ENCODE measurements around the gene ALDOA.
A peak's percentile ranks its signal among the peaks of the same experiment; 100 is the strongest.

The ALDOA gene

DNA sequence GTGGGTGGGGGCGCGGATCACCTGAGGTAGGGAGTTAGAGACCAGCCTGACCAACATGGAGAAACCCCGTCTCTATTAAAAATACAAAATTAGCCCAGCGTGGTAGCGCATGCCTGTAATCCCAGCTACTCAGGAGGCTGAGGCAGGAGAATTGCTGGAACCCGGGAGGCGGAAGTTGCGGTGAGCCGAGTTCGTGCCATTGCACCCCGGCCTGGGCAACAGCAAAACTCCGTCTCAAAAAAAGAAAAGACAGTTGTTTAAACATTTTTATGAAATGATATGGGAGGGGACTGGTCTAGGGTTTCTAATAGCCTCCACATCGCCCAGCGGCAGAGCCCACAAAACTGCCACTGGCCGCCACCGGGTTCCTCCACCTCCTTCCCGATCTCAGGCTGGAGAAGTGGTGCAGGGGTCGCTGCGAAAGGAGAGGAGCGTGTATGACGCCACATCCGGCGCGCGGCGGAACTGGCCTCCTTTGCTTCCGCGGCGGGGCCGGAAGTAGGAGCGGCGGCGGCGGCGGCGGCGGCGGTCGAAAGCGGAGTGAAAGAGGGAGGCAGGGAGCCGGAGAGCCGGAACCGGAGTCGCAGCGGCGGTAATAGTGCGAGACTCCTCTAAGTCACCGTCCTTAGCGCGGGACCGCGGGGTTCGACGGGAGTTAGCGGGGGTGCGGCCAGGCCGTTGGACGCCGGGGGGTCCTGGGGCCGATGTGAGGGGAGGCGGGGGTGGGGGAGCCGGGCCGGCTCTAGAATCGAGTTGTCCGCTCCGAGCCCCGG is 10.1 kb downstream of the ALDOA start, which contains the start of gene PPP4C:
PPP4C (plus strand) TSS at position 492 of the 773 bp plus-strand sequence. CDS start 384 bp downstream, outside the sequence.
- peaks cover 26% of the 10 kb centered on the region for H3K36me3 Mint-ChIP-seq
- H3K9me3 Mint-ChIP-seq, result no peaks in the 10 kb centered on the region
- peak; percentile 95 for ATAC-seq
- peak within 1 kb of the TSS; percentile 80 for H3K4me3 Mint-ChIP-seq
- peak within 1 kb of the TSS; percentile 85 for H3K27ac Mint-ChIP-seq
- peaks cover 34% of the 10 kb centered on the region for H3K4me1 Mint-ChIP-seq
- H3K27me3 Mint-ChIP-seq, result no peaks in the 10 kb centered on the region

DNA sequence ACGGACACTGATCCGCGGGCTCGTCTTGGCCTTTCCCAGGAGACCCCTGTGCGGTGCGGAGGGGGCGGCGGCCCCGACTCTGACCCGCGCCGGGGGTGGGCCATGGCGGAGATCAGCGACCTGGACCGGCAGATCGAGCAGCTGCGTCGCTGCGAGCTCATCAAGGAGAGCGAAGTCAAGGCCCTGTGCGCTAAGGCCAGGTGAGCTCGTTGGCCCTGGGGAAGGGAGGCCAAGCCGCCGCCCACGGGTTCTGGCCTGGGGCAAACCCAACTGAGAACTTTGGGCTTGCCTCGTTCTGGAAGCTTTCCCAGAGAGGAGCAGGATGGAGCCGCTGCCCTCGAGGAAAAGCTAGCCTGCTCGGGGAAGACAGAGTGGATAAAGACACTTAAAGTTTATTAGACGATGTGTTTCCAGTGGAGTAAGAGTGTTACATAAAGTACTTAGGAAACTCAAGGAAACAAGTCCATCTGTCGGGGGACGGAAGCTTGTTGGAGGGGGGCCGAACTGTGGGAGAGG is 10.8 kb downstream of the ALDOA start:
- Mint-ChIP-seq H3K4me3 (peak overlapping the region; percentile 80), H3K9me3 (no peaks in the 10 kb centered on the region), H3K27ac (peak overlapping the region; percentile 85), H3K27me3 (no peaks in the 10 kb centered on the region), H3K36me3 (peaks cover 26% of the 10 kb centered on the region), H3K4me1 (peaks cover 34% of the 10 kb centered on the region)
- ATAC-seq, result peak; percentile 71

DNA sequence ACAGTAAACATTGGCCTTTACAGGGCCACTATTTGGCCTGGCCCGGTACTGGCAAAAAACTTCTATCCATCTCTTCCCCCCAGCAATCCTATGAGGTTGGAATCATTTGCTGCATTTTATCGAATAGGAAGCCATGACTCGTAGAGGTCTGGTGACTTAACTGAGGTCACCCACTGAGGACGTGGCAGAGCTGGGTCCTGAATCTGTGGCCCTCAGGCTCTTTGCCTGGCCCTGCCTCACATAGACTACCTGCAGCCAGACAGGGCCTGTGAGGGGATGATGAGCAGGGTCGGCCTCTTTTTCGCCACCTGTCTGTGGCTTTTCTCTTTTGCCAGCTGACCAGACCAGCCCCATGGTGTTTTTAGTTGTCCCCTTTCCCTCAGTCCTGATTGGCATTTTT is 12.1 kb downstream of the ALDOA start:
- Mint-ChIP-seq H3K4me1 (peaks cover 40% of the 10 kb centered on the region), H3K4me3 (no peak overlapping the region), H3K27ac (no peak overlapping the region), H3K9me3 (no peaks in the 10 kb centered on the region), H3K36me3 (peaks cover 31% of the 10 kb centered on the region), H3K27me3 (no peaks in the 10 kb centered on the region)
- no peak for ATAC-seq

DNA sequence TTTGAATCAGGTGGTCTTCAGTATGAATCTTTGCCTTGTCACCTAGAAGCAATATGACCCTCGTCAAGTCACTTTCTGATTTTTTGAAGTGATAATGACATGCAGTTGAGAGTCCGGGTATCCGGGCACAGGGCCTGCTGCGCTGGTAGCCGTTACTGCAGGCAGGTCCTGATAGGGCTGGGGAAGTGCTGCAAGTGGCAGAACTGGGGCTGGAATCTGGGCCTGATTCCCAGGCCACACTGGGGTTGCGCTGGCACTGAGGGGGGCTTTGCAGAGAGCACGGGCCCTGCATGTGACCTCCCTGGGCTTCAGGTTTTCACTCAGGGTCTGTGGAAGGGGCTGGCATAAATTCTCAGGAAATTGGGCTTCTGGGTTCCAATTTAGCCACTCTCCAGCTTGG is 13.2 kb downstream of the ALDOA start:
- ATAC-seq, result no peak
- Mint-ChIP-seq H3K27me3 (no peaks in the 10 kb centered on the region), H3K9me3 (no peaks in the 10 kb centered on the region), H3K36me3 (peaks cover 38% of the 10 kb centered on the region), H3K27ac (no peak overlapping the region), H3K4me1 (peaks cover 44% of the 10 kb centered on the region), H3K4me3 (no peak overlapping the region)

DNA sequence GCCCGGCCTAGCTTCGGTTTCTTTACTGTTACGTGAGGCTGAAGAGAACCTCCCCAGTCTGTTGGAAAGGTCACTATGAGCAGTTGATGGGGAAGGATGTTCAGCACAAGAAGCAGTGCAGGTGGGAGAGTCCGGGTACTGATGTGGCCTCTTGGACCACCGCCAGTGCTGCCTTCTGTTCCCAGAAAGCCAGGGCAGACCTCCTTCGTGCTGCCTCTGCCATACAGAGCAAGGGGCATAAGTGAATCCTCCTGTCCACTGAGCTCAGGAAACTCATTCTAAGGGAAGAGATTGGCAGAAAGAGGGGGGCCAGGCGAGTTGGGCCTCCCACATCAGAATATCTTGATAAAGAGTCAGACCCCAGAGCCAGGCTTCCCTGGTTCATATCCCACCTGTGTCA is 13.9 kb downstream of the ALDOA start:
- Mint-ChIP-seq H3K27ac (no peak overlapping the region), H3K9me3 (no peaks in the 10 kb centered on the region), H3K4me1 (peaks cover 42% of the 10 kb centered on the region), H3K27me3 (no peaks in the 10 kb centered on the region), H3K4me3 (no peak overlapping the region), H3K36me3 (peaks cover 38% of the 10 kb centered on the region)
- ATAC-seq, result no peak

DNA sequence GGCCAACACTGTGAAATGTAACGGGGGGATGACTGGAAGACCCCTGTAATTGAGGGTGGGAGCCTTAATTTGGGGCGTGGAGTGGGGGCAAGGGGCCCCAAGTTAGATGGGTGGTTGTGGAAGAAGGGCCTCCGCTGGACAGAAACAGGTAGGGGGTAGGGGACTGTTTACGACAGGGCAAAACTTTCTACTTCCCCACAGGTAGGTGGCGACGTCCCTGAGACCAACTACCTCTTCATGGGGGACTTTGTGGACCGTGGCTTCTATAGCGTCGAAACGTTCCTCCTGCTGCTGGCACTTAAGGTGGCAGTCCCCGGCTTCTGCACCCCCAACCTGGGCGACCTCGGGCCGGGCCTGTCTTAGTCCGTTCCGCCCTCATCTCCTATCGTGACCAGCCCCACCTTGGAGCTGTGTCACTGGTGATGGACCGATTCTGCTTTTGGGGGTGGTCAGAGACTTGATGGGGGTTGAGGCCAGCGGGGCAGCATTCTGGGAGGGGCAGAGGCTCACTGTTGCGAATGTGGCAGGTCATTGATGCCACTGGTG is 17.1 kb downstream of the ALDOA start:
- Mint-ChIP-seq H3K27me3 (no peaks in the 10 kb centered on the region), H3K4me3 (no peak overlapping the region), H3K36me3 (peaks cover 42% of the 10 kb centered on the region), H3K9me3 (no peaks in the 10 kb centered on the region), H3K4me1 (peaks cover 34% of the 10 kb centered on the region), H3K27ac (no peak overlapping the region)
- no peak for ATAC-seq

DNA sequence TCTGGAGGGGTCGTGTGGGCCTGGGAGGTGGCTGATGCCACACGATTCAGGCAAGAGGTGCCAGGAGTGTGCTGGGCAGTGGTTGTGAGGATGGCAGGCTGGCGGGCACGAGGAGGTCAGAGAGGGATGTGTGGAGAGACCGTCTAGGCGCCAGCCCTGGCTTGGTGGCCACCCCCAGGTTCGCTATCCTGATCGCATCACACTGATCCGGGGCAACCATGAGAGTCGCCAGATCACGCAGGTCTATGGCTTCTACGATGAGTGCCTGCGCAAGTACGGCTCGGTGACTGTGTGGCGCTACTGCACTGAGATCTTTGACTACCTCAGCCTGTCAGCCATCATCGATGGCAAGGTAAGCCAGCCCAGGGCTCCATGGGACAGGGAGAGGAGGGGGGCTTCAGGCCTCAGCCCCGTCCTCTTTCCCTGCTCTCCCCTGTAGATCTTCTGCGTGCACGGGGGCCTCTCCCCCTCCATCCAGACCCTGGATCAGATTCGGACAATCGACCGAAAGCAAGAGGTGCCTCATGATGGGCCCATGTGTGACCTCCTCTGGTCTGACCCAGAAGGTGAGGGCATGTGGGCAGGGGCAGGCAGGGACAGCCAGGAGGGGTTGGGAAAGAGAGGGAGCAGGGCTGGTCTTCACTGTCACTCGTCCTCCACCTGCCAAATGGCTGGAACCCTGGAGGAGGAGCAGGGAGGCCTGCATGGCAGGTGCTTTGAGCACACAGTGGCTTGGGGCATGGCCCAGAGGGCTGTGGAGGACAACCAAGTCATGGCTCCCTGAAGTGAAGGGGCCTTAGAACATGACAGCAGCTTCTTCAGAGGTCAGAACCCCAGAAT is 17.9 kb downstream of the ALDOA start:
- Mint-ChIP-seq H3K4me3 (no peak overlapping the region), H3K36me3 (peaks cover 34% of the 10 kb centered on the region), H3K27ac (peak overlapping the region; percentile 11), H3K4me1 (peaks cover 26% of the 10 kb centered on the region), H3K9me3 (no peaks in the 10 kb centered on the region), H3K27me3 (no peaks in the 10 kb centered on the region)
- ATAC-seq, result no peak

DNA sequence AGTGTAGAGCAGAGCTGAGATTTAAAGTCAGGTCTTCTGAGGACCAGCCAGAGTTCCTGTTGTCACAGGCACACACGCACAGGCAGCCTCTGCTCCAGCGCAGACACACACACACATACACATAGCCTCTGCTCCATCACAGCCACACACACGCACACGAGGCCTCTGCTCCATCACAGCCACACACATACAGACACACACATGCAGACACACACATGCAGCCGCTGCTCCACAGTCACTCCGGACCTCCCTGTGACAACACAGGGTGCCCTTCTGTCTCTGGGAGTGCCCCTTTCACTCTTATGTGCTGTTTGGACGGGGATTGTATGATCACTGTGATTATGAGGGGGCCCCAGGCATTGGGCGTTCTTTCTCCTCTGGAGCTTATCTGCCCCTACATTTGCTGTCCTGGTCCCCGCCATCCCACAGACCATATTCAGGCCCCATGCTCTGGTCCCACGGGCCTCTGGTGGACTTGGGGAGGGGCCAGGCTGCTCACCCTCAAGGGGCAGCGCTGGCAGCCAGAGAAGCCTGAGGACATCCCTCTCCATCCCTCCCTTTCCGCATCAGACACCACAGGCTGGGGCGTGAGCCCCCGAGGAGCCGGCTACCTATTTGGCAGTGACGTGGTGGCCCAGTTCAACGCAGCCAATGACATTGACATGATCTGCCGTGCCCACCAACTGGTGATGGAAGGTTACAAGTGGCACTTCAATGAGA is 18.7 kb downstream of the ALDOA start:
- H3K9me3 Mint-ChIP-seq, result no peaks in the 10 kb centered on the region
- peaks cover 25% of the 10 kb centered on the region for H3K4me1 Mint-ChIP-seq
- no peaks in the 10 kb centered on the region for H3K27me3 Mint-ChIP-seq
- ATAC-seq, result no peak
- H3K4me3 Mint-ChIP-seq, result no peak overlapping the region
- H3K27ac Mint-ChIP-seq, result peak overlapping the region; percentile 11
- H3K36me3 Mint-ChIP-seq, result peaks cover 30% of the 10 kb centered on the region

DNA sequence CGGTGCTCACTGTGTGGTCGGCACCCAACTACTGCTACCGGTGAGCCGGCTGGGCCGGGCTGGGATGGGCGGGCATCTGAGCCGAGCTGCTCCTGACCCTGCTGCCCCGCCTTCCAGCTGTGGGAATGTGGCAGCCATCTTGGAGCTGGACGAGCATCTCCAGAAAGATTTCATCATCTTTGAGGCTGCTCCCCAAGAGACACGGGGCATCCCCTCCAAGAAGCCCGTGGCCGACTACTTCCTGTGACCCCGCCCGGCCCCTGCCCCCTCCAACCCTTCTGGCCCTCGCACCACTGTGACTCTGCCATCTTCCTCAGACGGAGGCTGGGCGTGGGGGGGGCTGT is 19.2 kb downstream of the ALDOA start:
- H3K4me3 Mint-ChIP-seq, result no peak overlapping the region
- H3K36me3 Mint-ChIP-seq, result peaks cover 30% of the 10 kb centered on the region
- no peaks in the 10 kb centered on the region for H3K9me3 Mint-ChIP-seq
- H3K27me3 Mint-ChIP-seq, result no peaks in the 10 kb centered on the region
- ATAC-seq, result no peak
- no peak overlapping the region for H3K27ac Mint-ChIP-seq
- H3K4me1 Mint-ChIP-seq, result peaks cover 25% of the 10 kb centered on the region

DNA sequence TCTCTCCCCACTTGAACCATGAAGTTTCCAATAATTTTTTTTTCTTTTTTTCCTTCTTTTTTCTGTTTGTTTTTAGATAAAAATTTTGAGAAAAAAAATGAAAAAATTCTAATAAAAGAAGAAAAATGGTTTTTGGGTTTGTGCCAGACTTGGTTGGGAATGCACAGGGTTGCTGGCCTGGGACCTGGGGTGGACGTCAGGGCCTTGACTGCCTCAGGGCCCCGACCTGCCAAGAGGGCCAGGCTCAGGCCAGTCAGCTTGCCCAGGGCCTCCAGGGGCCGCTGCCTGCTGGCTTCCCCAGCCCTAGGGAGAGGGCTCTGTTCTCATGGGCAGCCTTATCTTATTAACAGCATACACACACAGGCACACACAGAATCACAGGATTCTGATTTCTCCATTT is 19.7 kb downstream of the ALDOA start:
- ATAC-seq, result no peak
- Mint-ChIP-seq H3K4me3 (no peak overlapping the region), H3K4me1 (peaks cover 29% of the 10 kb centered on the region), H3K27ac (no peak overlapping the region), H3K9me3 (no peaks in the 10 kb centered on the region), H3K36me3 (peaks cover 30% of the 10 kb centered on the region), H3K27me3 (no peaks in the 10 kb centered on the region)

DNA sequence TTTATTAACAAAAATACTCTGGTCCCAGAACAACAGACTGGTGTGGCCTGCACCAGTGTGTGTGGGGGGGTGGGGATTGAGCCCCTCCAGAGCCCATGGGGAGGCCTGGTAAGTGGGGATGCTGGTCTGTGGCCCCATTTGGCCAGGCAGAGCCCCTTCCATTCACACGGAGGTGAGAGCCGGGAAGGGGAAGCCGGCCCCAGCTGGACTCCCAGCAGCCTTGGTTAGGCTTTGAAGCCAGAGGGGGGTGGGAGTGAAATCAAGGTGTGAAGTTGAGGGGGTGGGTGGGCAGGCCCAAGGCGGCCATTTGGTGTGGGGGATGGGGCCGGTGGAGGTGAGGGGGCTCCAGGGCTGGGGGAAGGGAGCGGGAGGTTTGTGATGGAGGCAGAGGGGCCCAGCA is 20.3 kb downstream of the ALDOA start:
- no peak for ATAC-seq
- Mint-ChIP-seq H3K4me1 (peaks cover 33% of the 10 kb centered on the region), H3K27me3 (no peaks in the 10 kb centered on the region), H3K9me3 (no peaks in the 10 kb centered on the region), H3K27ac (peak overlapping the region; percentile 61), H3K4me3 (no peak overlapping the region), H3K36me3 (peaks cover 30% of the 10 kb centered on the region)

DNA sequence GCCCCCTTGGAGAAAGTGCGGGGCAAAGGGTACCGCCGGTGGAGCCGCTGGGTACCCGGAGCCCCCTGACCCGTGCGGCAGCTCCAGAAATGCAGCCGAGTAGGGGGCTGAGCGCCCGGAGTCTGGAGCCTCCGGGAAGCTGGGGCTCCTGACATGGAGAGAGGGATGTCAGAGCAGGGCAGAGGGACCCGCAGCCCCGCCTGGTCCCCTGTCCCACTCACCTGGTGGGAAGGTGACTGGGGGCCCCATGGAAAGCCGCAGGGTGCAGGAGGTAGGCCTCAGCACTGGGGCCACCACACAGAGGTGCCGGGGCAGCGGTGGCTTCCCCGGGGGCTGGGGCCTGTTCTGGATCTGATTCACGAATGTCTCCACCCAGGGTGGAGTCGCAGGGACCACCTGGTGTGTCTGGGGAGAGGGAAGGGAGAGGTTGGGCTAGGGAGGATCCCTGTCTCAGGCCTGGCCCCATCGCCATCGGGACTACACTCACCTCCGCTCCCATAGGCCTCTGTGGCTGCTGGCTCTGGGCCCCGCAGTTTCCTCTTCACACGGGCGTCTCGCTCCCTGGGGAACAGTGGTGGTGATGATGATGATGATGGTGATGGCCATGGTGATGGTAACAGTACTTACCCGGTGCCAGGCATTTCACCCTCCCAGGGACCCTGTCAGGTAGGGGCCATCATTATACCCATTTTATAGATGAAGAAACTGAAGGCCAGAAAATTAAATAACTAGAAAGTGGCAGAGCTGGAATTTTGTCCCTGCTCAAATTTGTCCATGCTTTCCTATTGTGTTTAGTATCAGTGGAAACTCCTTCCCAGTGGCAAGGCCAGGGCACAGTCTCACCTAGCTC is 21.0 kb downstream of the ALDOA start:
- Mint-ChIP-seq H3K36me3 (peaks cover 30% of the 10 kb centered on the region), H3K4me1 (peaks cover 37% of the 10 kb centered on the region), H3K4me3 (no peak overlapping the region), H3K9me3 (no peaks in the 10 kb centered on the region), H3K27me3 (no peaks in the 10 kb centered on the region), H3K27ac (peak overlapping the region; percentile 61)
- ATAC-seq, result peak; percentile 40

DNA sequence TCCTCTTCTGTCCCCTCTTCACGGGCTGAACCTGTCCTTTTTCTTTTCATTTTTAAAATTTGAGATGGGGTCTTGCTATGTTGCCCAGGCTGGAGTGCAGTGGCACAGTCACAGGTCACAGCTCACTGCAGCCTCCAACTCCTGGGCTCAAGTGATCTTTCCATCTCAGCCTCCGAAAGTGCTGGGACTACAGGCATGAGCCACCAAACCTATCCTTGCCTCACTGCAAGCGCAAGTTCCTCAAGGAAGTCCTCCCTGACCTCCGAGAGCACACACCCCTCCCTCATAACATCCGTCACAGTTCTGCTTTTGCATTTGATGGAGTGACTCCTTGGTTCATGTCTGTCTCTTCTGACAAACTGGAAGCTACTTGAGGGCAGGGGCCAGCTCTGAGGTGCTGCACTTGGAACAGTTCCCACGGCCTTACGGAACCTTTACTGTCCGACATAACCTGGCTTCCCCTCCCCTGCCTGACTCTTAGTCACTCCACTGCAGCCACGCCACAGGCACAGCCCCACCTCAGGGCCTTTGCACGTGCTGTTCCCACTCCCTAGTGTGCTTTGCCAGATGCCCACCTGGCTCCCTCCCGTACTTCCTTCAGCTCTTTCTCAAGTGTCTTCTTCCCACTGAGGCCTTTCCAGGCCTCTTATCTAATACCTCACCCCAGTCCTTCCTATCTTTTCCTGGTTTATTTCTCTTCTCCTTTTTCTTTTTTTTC is 21.8 kb downstream of the ALDOA start:
- H3K9me3 Mint-ChIP-seq, result no peaks in the 10 kb centered on the region
- H3K27ac Mint-ChIP-seq, result peak overlapping the region; percentile 61
- peaks cover 22% of the 10 kb centered on the region for H3K36me3 Mint-ChIP-seq
- ATAC-seq, result no peak
- peaks cover 39% of the 10 kb centered on the region for H3K4me1 Mint-ChIP-seq
- no peaks in the 10 kb centered on the region for H3K27me3 Mint-ChIP-seq
- H3K4me3 Mint-ChIP-seq, result no peak overlapping the region
